Tibial nerve (tissue), 4 donors: ENCODE results near the gene LBX2.

ENCODE experiments used
- CTCF ChIP-seq, 5 experiments: fragments of 200-600 bp in 3 of 5; fragments of 450-650 bp in 2 of 5; sonication (generic) in 3 of 5; IDR thresholded peaks; one replicate each; pipeline ENCODE4 v1.5.1; 2016 to 2019; ENCODE audit warnings: antibody characterized with exemption in 5 of 5, mild to moderate bottlenecking in 3 of 5, moderate library complexity in 2 of 5
- EP300 ChIP-seq, 2 donors: sonication (generic); formaldehyde crosslinking; IDR thresholded peaks; one replicate each; pipeline ENCODE4 v1.6.1; 2017; ENCODE audit warnings: antibody characterized with exemption in 2 of 2, mild to moderate bottlenecking in 1 of 2
- POLR2A ChIP-seq, 2 donors: fragments of 450-650 bp; IDR thresholded peaks; one replicate each; pipeline ENCODE4 v1.6.1; 2017; ENCODE audit warnings: antibody characterized with exemption in 2 of 2, mild to moderate bottlenecking in 2 of 2, moderate library complexity in 2 of 2

- peak in 1 of 5 experiments; percentile 27 for TF ChIP-seq CTCF (IDR thresholded peaks at IDR 0.05)
- TF ChIP-seq EP300 (IDR thresholded peaks at IDR 0.05) = peak in 1 of 2 donors; percentile 77
- peak; percentile 34 to 36 for TF ChIP-seq POLR2A (IDR thresholded peaks at IDR 0.05)
These were observed 3.5 kb upstream of the LBX2 start for GRCh38 chr2:74502720-74503505.
